B cell (primary cell): Measurements from ENCODE around the gene EGFR. TPM values are rescaled to one million over a fixed set of nuclear protein-coding genes. Genes with fewer than 3 reads are reported as not detected.

Experiments
- ATAC-seq: fragments of 200-7000 bp; cut with Tn5 transposase; one replicate; pipeline ENCODE4 v1.10.0; 2021; ENCODE audit warnings: low read depth, mild to moderate bottlenecking, moderate number of reproducible peaks, moderate library complexity
- CTCF ChIA-PET: fragments of 350-600 bp; sonication (Branson Sonifier 250); formaldehyde crosslinking; loops from one replicate; lab custom pipeline; 2021; ENCODE audit warnings: antibody characterized with exemption, inconsistent platforms; lab: Charles Lee
- POLR2A ChIA-PET: fragments of 350-600 bp; sonication (Branson Sonifier 250); formaldehyde crosslinking; loops from one replicate; lab custom pipeline; 2021; ENCODE audit warnings: antibody characterized with exemption; lab: Charles Lee
- DNase-seq: peaks from one replicate; pipeline ENCODE4 v3.0.0; 2013
- H2AFZ ChIP-seq: 2 replicates; pipeline ENCODE4 v1.6.1; 2012; ENCODE audit warnings: mild to moderate bottlenecking, low read depth, low read length; ENCODE audit not compliant: insufficient read depth, poor library complexity, severe bottlenecking
- H3K27ac ChIP-seq, 2 donors: 1 replicate in 1 of 2; 2 replicates in 1 of 2; pipeline ENCODE4 v1.5.1; 2012 to 2013; ENCODE audit warnings: low read length in 2 of 2, mild to moderate bottlenecking in 2 of 2, moderate library complexity in 1 of 2
- H3K27me3 ChIP-seq, 4 experiments: fragments of 200-600 bp in 1 of 4; sonication (generic) in 1 of 4; replicated peaks in 1 of 4; 1 replicate in 2 of 4; 2 replicates in 2 of 4; pipeline versions ENCODE4 v1.6.1 to v1.7.0; 2013 to 2016; ENCODE audit warnings: low read length in 3 of 4, mild to moderate bottlenecking in 2 of 4, mixed read lengths in 1 of 4, moderate library complexity in 1 of 4; ENCODE audit not compliant: insufficient read depth in 4 of 4, control insufficient read depth in 3 of 4; ENCODE audit errors: control extremely low read depth in 1 of 4
- H3K36me3 ChIP-seq, 2 experiments: replicated peaks in 1 of 2; 1 replicate in 1 of 2; 2 replicates in 1 of 2; pipeline versions ENCODE4 v1.6.1 to v1.7.1; 2013; ENCODE audit warnings: low read length in 1 of 2; ENCODE audit not compliant: insufficient read depth in 2 of 2, control insufficient read depth in 1 of 2; ENCODE audit errors: control extremely low read depth in 1 of 2, extremely low read depth in 1 of 2
- H3K4me1 ChIP-seq, 2 donors: fragments of 200-600 bp in 1 of 2; sonication (generic) in 1 of 2; 1 replicate in 1 of 2; 2 replicates in 1 of 2; pipeline versions ENCODE4 v1.5.1 to v1.6.1; 2013 to 2017; ENCODE audit warnings: low read length in 2 of 2; ENCODE audit not compliant: control insufficient read depth in 2 of 2, insufficient read depth in 2 of 2
- H3K4me2 ChIP-seq: replicated peaks from 2 replicates; pipeline ENCODE3; 2012; ENCODE audit warnings: mild to moderate bottlenecking, low read depth, low read length; ENCODE audit not compliant: poor library complexity, severe bottlenecking
- H3K4me3 ChIP-seq, 5 experiments: fragments of 200-600 bp in 1 of 5; sonication (generic) in 1 of 5; 1 replicate in 3 of 5; 2 replicates in 2 of 5; pipeline versions ENCODE4 v1.5.1 to v1.7.0; 2011 to 2016; ENCODE audit warnings: low read length in 4 of 5, mild to moderate bottlenecking in 4 of 5, low read depth in 2 of 5, control low read depth in 1 of 5, moderate library complexity in 1 of 5; ENCODE audit not compliant: insufficient read depth in 1 of 5; ENCODE audit errors: control extremely low read depth in 1 of 5, extremely low read depth in 1 of 5
- H3K79me2 ChIP-seq: fragments of 200-600 bp; sonication (generic); one replicate; pipeline ENCODE4 v1.6.0; 2016; ENCODE audit warnings: low read length; ENCODE audit not compliant: control insufficient read depth, insufficient read depth
- H3K9ac ChIP-seq: fragments of 200-600 bp; sonication (generic); 2 replicates; pipeline ENCODE4 v1.6.1; 2017; ENCODE audit warnings: mild to moderate bottlenecking, low read length, moderate library complexity
- H3K9me3 ChIP-seq, 3 donors: one replicate each; pipeline versions ENCODE4 v1.6.1 to v1.7.1; 2013; ENCODE audit warnings: low read length in 2 of 3; ENCODE audit not compliant: control insufficient read depth in 2 of 3, insufficient read depth in 1 of 3; ENCODE audit errors: control extremely low read depth in 1 of 3
- H4K20me1 ChIP-seq: 2 replicates; pipeline ENCODE4 v1.6.0; 2012; ENCODE audit warnings: mild to moderate bottlenecking, low read length; ENCODE audit not compliant: insufficient read depth, control insufficient read depth, poor library complexity, severe bottlenecking
- H3K27ac Mint-ChIP-seq: one replicate; pipeline ENCODE4 v1.8.0; 2021; ENCODE audit warnings: mixed read lengths
- H3K27me3 Mint-ChIP-seq: one replicate; pipeline ENCODE4 v1.8.0; 2021; ENCODE audit warnings: mixed read lengths
- H3K4me1 Mint-ChIP-seq: one replicate; pipeline ENCODE4 v1.8.0; 2021; ENCODE audit warnings: mixed read lengths
- H3K4me3 Mint-ChIP-seq: one replicate; pipeline ENCODE4 v1.8.0; 2021; ENCODE audit warnings: mixed read lengths
- H3K9me3 Mint-ChIP-seq: one replicate; pipeline ENCODE4 v1.8.0; 2022; ENCODE audit warnings: mixed read lengths; ENCODE audit not compliant: insufficient read depth
- EZH2 ChIP-seq: IDR thresholded peaks from 2 replicates; pipeline ENCODE4 v1.6.1; 2012; ENCODE audit warnings: borderline replicate concordance, low read depth, mild to moderate bottlenecking, moderate library complexity, low read length; ENCODE audit not compliant: insufficient read depth, poor library complexity, severe bottlenecking
- WGBS: methylation state at CpG from one replicate; pipeline ENCODE4 v1.1.5; 2013; ENCODE audit warnings: missing lambda C conversion rate; ENCODE audit not compliant: insufficient coverage; 5-methylcytosine and 5-hydroxymethylcytosine counted together
- intact Hi-C: fragments of 100-400 bp; cut with micrococcal nuclease; formaldehyde crosslinking; loops from one replicate; pipeline ENCODE4 v1.10.0; 2022
- polyA plus RNA-seq: library from polyadenylated mRNA; depleted of rRNA; stranded (reverse); fragments of >200 nt; gene quantifications from 2 replicates; pipeline ENCODE4 v1.2.3, GENCODE V29; 2012
- total RNA-seq, 2 donors: library from RNA; stranded (reverse); fragments of 120-200 nt in 1 of 2; gene quantifications; 1 replicate in 1 of 2; 2 replicates in 1 of 2; pipeline versions ENCODE4 v1.2.3 to v1.2.4, GENCODE V29; 2013 to 2022
- TF ChIP-seq, protein P1 (sequence below): fragments of 200-600 bp; IDR thresholded peaks from one replicate; pipeline ENCODE4 v1.8.0; 2022; ENCODE audit warnings: antibody characterized with exemption, mild to moderate bottlenecking

The EGFR gene
- total and polyA plus RNA-seq, 2 donors (not counting 1 experiment from before 2014, with no cell fraction given), result not detected

DNA sequence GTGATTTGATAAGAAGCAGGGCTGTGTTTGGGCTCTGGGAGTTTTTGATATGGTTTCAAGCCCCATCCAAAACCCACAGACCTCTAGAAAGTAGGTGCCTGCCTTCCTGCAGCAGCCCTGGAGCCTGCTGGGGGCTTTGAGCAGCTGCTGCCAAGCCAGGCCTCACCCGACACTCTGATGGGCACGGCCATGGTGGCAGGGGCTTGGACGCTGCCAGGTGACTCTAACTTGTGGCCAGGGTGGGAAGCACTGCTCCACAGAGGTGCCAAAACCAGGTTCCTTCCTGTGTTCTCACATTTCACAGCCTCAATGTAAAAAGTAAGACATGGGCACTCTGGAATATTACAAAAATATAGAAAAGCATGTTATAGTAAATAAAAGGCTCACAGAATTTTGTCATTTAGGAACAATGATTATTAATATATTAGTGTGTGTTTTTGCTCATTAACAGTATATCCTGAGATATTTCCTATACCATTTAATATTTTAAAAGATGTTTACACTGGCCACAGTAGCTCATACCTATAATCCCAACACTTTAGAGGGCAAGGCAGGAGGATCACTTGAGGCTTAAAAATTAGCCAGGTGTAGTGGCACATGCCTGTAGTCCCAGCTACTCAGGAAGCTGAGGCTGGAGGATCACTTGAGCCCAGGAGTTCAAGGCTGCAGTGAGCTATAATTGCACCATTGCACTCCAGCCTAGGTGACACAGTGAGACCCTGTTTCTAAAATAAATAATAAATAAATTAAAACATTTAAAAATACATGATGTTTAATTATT, 95.1 kb downstream of the EGFR start:
- DNase-seq (no peak), ATAC-seq (no peak)
- CTCF ChIA-PET, result no interaction called here

DNA sequence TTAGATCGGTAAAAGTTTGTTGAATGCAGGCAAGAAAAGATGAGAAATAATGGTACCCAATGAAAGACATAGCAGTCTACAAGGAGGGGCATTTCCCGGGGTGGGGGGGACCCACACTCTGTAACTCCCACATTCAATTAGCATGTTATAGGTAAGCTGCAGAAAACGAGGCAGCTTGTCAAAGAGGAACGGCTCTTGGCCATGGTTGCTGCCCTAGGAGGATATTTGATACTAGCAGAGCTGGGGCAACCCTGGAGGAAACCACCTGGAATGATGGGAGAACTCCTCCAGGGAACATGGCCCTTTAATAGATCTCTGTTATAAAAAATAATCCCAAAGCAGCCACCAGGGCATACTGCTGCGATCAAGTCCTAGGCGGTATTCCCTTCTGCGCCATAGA, 98.5 kb downstream of the EGFR start:
- Histone ChIP-seq H3K9me3 (peaks cover 0 to 3% (median 0%) of the 10 kb centered on the region in 3 donors), H3K4me3 (no peak overlapping the region), H3K9ac (no peak overlapping the region), H3K79me2 (no peaks in the 10 kb centered on the region), H3K27ac (no peak overlapping the region), H3K4me1 (no peaks in the 10 kb centered on the region), H2AFZ (no peak overlapping the region), H4K20me1 (no peaks in the 10 kb centered on the region), H3K4me2 (no peak overlapping the region), H3K36me3 (no peaks in the 10 kb centered on the region), H3K27me3 (no peaks in the 10 kb centered on the region)
- H3K9me3 Mint-ChIP-seq, result no peaks in the 10 kb centered on the region
- H3K27ac Mint-ChIP-seq, result no peak overlapping the region
- peaks cover 10% of the 10 kb centered on the region for H3K27me3 Mint-ChIP-seq
- WGBS, result 90% methylated on average over 4 of the region's 7 CpGs
- ATAC-seq (no peak), DNase-seq (no peak)
- intact Hi-C loops, result no loop called here
- TF ChIP-seq EZH2, result no peak
- TF ChIP-seq, protein P1, sequence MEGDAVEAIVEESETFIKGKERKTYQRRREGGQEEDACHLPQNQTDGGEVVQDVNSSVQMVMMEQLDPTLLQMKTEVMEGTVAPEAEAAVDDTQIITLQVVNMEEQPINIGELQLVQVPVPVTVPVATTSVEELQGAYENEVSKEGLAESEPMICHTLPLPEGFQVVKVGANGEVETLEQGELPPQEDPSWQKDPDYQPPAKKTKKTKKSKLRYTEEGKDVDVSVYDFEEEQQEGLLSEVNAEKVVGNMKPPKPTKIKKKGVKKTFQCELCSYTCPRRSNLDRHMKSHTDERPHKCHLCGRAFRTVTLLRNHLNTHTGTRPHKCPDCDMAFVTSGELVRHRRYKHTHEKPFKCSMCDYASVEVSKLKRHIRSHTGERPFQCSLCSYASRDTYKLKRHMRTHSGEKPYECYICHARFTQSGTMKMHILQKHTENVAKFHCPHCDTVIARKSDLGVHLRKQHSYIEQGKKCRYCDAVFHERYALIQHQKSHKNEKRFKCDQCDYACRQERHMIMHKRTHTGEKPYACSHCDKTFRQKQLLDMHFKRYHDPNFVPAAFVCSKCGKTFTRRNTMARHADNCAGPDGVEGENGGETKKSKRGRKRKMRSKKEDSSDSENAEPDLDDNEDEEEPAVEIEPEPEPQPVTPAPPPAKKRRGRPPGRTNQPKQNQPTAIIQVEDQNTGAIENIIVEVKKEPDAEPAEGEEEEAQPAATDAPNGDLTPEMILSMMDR, result no peak
- CTCF ChIA-PET, result no interaction called here
- no peaks in the 10 kb centered on the region for H3K4me1 Mint-ChIP-seq
- POLR2A ChIA-PET, result no interaction called here
- no peak overlapping the region for H3K4me3 Mint-ChIP-seq

More for the DNA sequence above, 95.1 kb downstream of the EGFR start:
- H3K4me1 ChIP-seq, result no peaks in the 10 kb centered on the region
- no peaks in the 10 kb centered on the region for H4K20me1 ChIP-seq
- Mint-ChIP-seq H3K9me3 (no peaks in the 10 kb centered on the region), H3K27ac (no peak overlapping the region), H3K4me1 (no peaks in the 10 kb centered on the region), H3K4me3 (no peak overlapping the region), H3K27me3 (peaks cover 21% of the 10 kb centered on the region)
- POLR2A ChIA-PET, result no interaction called here
- H3K79me2 ChIP-seq, result no peaks in the 10 kb centered on the region
- 76% methylated on average over 3 of the region's 3 CpGs for WGBS
- H3K27me3 ChIP-seq, result no peaks in the 10 kb centered on the region
- peaks cover 0 to 3% (median 0%) of the 10 kb centered on the region in 3 donors for H3K9me3 ChIP-seq
- TF ChIP-seq EZH2, result no peak
- TF ChIP-seq, protein P1, result no peak
- H3K36me3 ChIP-seq, result no peaks in the 10 kb centered on the region
- intact Hi-C loops, result no loop called here
- no peak overlapping the region for H3K9ac ChIP-seq
- no peak overlapping the region for H3K4me2 ChIP-seq
- H3K27ac ChIP-seq, result no peak overlapping the region
- no peak overlapping the region for H3K4me3 ChIP-seq
- H2AFZ ChIP-seq, result no peak overlapping the region
